Raji (cell line): ENCODE measurements around the gene MACROH2A1.

Source experiments
- POLR2A ChIP-seq: IDR thresholded peaks from 2 replicates; pipeline ENCODE4 v1.6.1; 2011; ENCODE audit warnings: low read depth, low read length, control low read depth; ENCODE audit not compliant: insufficient read depth

The MACROH2A1 gene

DNA sequence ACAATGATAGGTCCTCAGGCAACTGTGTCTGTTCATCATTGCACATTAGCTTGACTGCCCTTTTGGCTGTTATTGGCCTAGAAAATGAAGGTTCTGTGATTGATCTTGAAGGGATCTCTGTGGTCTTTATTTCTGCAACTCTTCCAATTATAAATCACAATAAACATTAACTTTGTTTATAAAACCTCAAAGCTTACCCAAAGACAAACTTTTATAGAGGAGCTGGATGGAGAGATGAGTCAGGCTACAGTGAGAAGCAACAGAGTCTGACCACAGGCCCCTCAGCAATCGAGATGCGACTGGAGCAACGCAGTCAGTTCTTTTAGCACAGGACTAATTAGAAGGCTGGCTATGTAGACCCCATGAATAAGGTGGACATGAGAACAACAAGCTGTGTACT, 5.3 kb downstream of the MACROH2A1 start:
- no peak for TF ChIP-seq POLR2A

DNA sequence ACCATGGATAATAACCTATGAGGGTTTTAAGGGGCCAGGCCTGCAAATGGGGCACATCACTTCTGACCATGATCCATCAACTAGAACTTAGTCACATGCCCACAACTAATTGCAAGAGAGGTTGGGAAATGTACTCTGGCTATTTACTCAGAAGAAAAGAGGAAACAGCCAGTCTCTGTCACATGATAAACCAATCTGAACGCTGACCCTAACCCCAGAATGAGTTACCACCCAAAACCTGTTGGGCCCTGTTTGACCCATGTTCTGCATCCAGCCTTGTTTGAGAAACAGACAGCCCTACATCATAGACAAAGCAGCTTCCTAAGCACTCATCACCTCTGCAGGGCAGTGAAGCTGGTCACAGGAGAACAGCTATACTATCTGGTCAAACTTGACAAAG, 5.8 kb downstream of the MACROH2A1 start:
- no peak for TF ChIP-seq POLR2A

- TF ChIP-seq POLR2A, result no peak
Measured at GRCh38 chr5:135392256-135392655, 6.8 kb downstream of the MACROH2A1 start.

DNA sequence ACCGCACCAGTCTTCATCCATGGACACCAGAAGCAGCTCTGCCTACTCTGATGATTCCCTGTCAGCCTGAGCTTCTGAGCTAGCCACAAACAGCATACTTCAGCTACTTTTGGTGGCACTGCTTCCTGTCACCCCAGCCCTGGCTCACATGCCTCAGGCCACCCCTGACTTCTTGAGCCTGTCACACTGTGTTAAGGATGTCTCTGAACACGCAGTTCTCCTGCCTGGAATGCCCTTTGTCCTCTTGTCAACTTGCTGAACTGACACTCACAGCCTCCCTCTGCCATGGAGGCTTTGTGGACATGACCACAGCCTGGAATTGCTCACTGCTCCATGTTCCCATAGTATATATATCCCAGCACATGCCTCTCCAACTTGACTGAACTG, 7.2 kb downstream of the MACROH2A1 start:
- no peak for TF ChIP-seq POLR2A

- no peak for TF ChIP-seq POLR2A
Measured at GRCh38 chr5:135391116-135391868, 7.7 kb downstream of the MACROH2A1 start.

- TF ChIP-seq POLR2A, result no peak
Measured at GRCh38 chr5:135388860-135389435, 10.1 kb downstream of the MACROH2A1 start.

DNA sequence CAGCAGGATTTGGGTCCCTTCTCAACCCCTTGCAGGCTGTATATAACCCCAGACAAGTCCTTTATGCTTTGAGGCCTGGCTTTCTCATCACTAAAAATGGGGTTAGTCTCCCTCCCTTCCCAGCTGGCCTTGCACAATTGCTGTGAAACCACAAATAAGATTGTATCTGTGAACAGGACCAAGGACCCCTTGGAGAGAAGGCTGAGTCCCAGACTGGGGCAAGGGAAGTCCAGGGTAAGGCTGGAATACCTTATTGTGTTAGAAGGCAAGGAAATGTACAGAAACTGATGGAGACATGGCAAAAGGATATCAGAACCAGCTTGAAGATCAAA, 11.4 kb downstream of the MACROH2A1 start:
- TF ChIP-seq POLR2A, result no peak

DNA sequence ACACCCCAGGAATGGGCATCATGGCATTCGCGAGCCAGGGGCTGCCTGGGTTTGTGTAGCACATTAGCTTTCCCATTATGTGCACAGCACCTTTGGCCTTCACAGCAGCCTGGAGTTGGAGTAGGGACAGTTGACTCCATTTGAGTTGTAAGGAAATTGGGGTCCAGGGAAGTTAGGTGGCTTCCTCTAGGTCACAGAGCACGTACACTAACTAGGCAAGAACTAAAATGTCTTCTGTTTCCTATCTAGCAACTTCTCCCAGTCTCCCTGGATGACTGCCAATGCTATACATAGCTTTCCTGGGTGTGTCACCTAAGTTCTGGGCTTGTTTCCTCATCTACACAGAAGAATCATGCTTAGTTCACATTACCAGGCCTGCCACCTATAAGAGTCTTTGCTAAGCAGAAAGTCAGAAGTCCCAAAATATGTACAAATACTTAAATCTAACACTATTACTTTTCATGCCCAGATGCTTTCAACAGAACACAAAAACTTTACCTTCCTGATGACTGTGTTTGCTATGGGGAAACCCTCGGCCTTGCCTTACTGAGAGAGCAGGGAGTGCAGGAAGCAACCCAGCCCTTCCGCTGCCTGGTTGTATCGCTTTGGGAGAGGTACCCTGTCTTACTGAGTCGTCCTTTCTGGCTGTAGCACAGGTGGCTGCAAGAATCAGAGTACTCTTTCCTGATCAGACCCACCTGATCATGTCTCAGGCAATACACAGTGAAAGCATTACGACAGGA, 12.0 kb downstream of the MACROH2A1 start:
- TF ChIP-seq POLR2A, result no peak

DNA sequence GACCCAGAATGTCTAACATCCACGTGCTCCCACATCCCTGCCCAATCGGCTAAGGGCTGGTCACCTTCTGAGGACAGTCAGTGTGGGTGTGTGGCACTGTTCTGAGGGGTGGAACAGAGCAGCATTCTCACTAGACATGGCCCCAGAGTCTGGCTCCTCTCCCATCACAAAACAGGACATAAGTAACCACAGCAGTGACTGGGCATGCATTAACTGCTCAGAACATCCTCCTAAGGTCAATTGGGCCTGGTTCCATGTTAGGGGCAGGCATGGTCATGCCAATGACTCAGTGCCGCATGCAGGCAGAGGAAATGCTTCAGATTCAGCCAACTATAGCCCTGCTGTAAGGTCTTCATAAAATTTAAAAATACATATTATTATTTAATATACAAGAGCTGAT, 12.9 kb downstream of the MACROH2A1 start:
- no peak for TF ChIP-seq POLR2A

GRCh38 chr5:135385576-135385975, 13.5 kb downstream of the MACROH2A1 start:
- TF ChIP-seq POLR2A, result no peak

GRCh38 chr5:135384898-135385297, 14.1 kb downstream of the MACROH2A1 start:
- TF ChIP-seq POLR2A, result no peak

GRCh38 chr5:135383803-135384495, 15.1 kb downstream of the MACROH2A1 start:
- no peak for TF ChIP-seq POLR2A

DNA sequence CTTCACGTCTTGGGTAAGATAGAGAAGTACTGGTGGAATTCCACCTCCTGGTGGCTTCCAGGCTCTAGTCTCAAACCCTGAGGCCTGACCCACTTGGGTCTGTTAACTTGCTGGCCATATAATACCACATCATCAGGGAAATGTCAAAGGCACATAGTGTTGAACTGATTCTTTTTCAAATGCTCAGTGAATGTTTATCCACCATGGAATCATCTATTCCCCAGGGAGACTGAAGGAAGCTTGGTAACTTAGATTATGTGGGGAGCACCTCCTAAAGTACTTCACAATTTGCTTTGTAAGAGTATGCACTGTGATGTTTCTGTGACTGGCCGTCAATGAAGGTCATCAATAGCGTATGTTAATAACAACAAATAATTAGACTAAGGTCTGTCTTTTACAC, 16.1 kb downstream of the MACROH2A1 start:
- TF ChIP-seq POLR2A, result no peak

DNA sequence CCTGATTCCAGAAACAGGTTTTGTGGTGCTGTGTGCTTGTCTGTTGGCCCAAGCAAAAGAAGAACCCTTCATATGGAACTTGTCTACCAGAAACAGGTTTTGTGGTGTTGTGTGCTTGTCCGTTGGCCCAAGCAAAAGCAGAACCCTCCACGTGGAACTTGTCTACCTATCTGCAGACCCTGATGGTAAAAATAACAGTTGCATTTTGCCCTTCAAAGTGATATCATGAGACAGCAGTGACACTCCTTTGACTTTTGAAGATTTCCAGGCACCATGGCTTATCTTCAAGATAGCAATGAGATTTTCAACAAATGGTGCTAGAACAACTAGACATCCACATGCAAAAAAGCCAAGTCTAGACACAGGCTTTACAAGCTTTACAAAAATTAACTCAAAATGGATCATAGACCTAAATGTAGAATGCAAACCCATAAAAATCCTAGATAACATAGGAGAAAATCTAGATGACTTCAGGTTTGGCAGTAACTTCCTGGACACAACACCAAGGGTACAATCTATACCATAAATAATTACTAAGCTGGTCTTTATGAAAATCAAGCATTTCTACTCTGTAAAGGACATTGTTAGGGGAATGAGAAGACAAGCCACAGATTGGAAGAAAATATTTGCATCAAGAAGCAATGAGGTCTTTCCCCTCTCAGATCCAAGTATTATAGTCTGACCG, 16.8 kb downstream of the MACROH2A1 start:
- TF ChIP-seq POLR2A, result no peak

DNA sequence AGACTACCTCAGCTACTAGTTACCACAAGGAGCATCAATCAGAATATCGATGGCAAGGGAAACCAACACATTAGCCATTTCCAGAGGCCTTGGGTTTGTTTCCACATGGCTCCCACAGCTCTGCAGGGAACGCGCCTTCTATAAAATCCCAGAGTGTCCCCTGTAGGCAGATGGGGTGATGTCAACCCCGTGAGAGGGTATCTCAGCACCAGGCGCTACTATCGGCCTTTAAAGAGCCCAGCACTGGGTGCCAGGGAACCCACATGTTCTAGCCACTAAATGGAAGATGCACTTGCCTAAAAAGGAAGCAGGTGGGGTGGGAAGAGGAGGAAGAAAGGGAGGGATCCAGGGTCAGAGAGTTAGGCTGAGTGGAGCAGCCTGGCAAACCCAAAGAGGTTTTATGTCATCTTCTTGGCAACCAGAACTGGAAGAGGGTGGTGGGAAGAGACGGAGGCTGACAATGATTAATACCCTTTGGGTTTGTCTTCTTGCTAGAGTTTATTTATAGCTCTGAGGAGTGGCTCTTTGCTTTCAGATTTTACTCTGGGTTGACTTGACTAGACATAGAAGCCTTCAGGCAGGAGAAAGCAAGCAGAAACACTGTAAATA, 19.9 kb downstream of the MACROH2A1 start:
- no peak for TF ChIP-seq POLR2A
